Measurements from ENCODE around the gene PRSS2. TPM values are rescaled to one million over a fixed set of nuclear protein-coding genes. Genes with fewer than 3 reads are reported as not detected.
A peak's percentile ranks its signal among the peaks of the same experiment; 100 is the strongest.
"Not testable (repeated sequence)": the region's sequence is repeated elsewhere in the genome, so short reads cannot be mapped to it uniquely, and the experiment has no call there.

The PRSS2 gene
- total and polyA plus RNA-seq, 2 experiments from 2014 or later = 94.7 to 241 TPM

- H3K9me3 ChIP-seq (ENCODE audit: low read depth) = no peaks in the 10 kb centered on the region
- H3K27me3 ChIP-seq = no peaks in the 10 kb centered on the region
- 59% methylated on average over 11 of the region's 11 CpGs for WGBS (ENCODE audit: low lambda C conversion rate, missing lambda C conversion rate)
- H4K20me1 ChIP-seq (ENCODE audit: insufficient read depth, poor library complexity, severe bottlenecking) = no peaks in the 10 kb centered on the region
- H3K36me3 ChIP-seq (replicated peaks; ENCODE audit: insufficient read depth, low read depth) = no peaks in the 10 kb centered on the region
- H3K27ac ChIP-seq = peak within 1 kb of the TSS; percentile 75
- DNase-seq (ENCODE audit: low spot score) = peak; percentile 70
- H3K9me2 ChIP-seq (replicated peaks; ENCODE audit: insufficient read depth) = no peaks in the 10 kb centered on the region
- H2AFZ ChIP-seq = no peak within 1 kb of the TSS
- TF ChIP-seq EZH2phosphoT487 (IDR thresholded peaks at IDR 0.05; ENCODE audit: low read depth, severe bottlenecking, unreplicated experiment) (no peak), CTCF (IDR thresholded peaks at IDR 0.05; ENCODE audit: poor library complexity) (no peak), EZH2 (IDR thresholded peaks at IDR 0.05; ENCODE audit: borderline replicate concordance) (no peak)
- no peak within 1 kb of the TSS for H3K4me3 ChIP-seq
- peaks cover 9% of the 10 kb centered on the region for H3K4me1 ChIP-seq (ENCODE audit: insufficient read depth)
- no peaks in the 10 kb centered on the region for H3K79me2 ChIP-seq
- no peak within 1 kb of the TSS for H3K4me2 ChIP-seq
These were observed 21.4 kb upstream of the PRSS2 start, which contains the start of gene PRSS1 for GRCh38 chr7:142749218-142749993. PRSS1 (plus strand) TSS chr7:142749472; CDS start chr7:142749485, 13 bp downstream.

- no peak overlapping the region for H3K4me2 ChIP-seq
- no peak overlapping the region for H3K27ac ChIP-seq
- no peaks in the 10 kb centered on the region for H3K9me2 ChIP-seq (replicated peaks; ENCODE audit: insufficient read depth)
- H3K4me1 ChIP-seq (ENCODE audit: insufficient read depth) = peaks cover 9% of the 10 kb centered on the region
- H2AFZ ChIP-seq = no peak overlapping the region
- H3K9me3 ChIP-seq (ENCODE audit: low read depth) = no peaks in the 10 kb centered on the region
- DNase-seq (ENCODE audit: low spot score) = no peak
- no peak overlapping the region for H3K4me3 ChIP-seq
- H3K79me2 ChIP-seq = no peaks in the 10 kb centered on the region
- no peaks in the 10 kb centered on the region for H3K36me3 ChIP-seq (replicated peaks; ENCODE audit: insufficient read depth, low read depth)
- TF ChIP-seq EZH2 (IDR thresholded peaks at IDR 0.05; ENCODE audit: borderline replicate concordance) (no peak), EZH2phosphoT487 (IDR thresholded peaks at IDR 0.05; ENCODE audit: low read depth, severe bottlenecking, unreplicated experiment) (no peak), CTCF (IDR thresholded peaks at IDR 0.05; ENCODE audit: poor library complexity) (no peak)
- WGBS (ENCODE audit: low lambda C conversion rate, missing lambda C conversion rate) = 79% methylated on average over 9 of the region's 9 CpGs
- no peaks in the 10 kb centered on the region for H4K20me1 ChIP-seq (ENCODE audit: insufficient read depth, poor library complexity, severe bottlenecking)
- no peaks in the 10 kb centered on the region for H3K27me3 ChIP-seq
These were observed 20.3 kb upstream of the PRSS2 start for GRCh38 chr7:142750321-142750938.

- H2AFZ ChIP-seq; DNase-seq (ENCODE audit: low spot score); H3K36me3 ChIP-seq (replicated peaks; ENCODE audit: insufficient read depth, low read depth); H3K4me2 ChIP-seq; H3K4me3 ChIP-seq; H3K27me3 ChIP-seq; H3K9me3 ChIP-seq (ENCODE audit: low read depth); H3K4me1 ChIP-seq (ENCODE audit: insufficient read depth); H4K20me1 ChIP-seq (ENCODE audit: insufficient read depth, poor library complexity, severe bottlenecking); H3K79me2 ChIP-seq; H3K9me2 ChIP-seq (replicated peaks; ENCODE audit: insufficient read depth); H3K27ac ChIP-seq: not testable (repeated sequence)
- WGBS (ENCODE audit: low lambda C conversion rate, missing lambda C conversion rate) = 92% methylated on average over 14 of the region's 14 CpGs
These were observed 19.1 kb upstream of the PRSS2 start for GRCh38 chr7:142751526-142752175.

Measured in hepatocyte (in vitro differentiated cells).